Uterus (tissue), 2 donors: Measurements from ENCODE around the gene MED13L.

ENCODE experiments used
- POLR2A ChIP-seq, 2 donors: fragments of 450-650 bp; IDR thresholded peaks; one replicate each; pipeline ENCODE4 v1.6.1; 2016; ENCODE audit warnings: antibody characterized with exemption in 2 of 2, mild to moderate bottlenecking in 1 of 2, moderate library complexity in 1 of 2
- TF ChIP-seq, protein P1 (sequence below), 4 experiments: fragments of 200-600 bp in 2 of 4; fragments of 450-650 bp in 2 of 4; sonication (generic) in 2 of 4; IDR thresholded peaks; one replicate each; pipeline ENCODE4 v1.5.1; 2016 to 2019; ENCODE audit warnings: antibody characterized with exemption in 4 of 4, mild to moderate bottlenecking in 2 of 4, moderate library complexity in 1 of 4

DNA sequence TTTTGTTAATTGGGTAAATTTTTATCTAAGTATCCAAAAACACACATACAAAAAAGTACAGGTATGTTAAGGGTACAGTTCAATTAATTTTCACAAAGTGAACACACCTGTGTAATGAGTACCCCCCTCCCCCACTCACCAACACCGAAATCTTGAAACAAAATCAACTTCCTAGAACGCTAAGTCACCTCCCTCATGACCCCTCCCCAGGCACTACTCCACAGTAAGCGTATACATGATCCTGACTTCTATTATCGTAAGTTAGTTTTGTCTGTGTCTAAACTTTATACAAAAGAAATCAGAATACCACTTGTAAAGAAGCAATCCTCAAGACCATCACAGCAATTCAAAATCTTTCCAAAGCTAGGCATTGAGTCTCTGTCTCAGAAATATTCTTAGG lies 100.5 kb downstream of the MED13L start:
- TF ChIP-seq, protein P1, sequence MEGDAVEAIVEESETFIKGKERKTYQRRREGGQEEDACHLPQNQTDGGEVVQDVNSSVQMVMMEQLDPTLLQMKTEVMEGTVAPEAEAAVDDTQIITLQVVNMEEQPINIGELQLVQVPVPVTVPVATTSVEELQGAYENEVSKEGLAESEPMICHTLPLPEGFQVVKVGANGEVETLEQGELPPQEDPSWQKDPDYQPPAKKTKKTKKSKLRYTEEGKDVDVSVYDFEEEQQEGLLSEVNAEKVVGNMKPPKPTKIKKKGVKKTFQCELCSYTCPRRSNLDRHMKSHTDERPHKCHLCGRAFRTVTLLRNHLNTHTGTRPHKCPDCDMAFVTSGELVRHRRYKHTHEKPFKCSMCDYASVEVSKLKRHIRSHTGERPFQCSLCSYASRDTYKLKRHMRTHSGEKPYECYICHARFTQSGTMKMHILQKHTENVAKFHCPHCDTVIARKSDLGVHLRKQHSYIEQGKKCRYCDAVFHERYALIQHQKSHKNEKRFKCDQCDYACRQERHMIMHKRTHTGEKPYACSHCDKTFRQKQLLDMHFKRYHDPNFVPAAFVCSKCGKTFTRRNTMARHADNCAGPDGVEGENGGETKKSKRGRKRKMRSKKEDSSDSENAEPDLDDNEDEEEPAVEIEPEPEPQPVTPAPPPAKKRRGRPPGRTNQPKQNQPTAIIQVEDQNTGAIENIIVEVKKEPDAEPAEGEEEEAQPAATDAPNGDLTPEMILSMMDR (IDR thresholded peaks at IDR 0.05), result no peak
- no peak for TF ChIP-seq POLR2A (IDR thresholded peaks at IDR 0.05)
